Inflammatory macrophage (primary cell): Measurements from ENCODE around the gene RPP40.
A peak's percentile ranks its signal among the peaks of the same experiment; 100 is the strongest.
"Not testable (repeated sequence)": the region's sequence is repeated elsewhere in the genome, so short reads cannot be mapped to it uniquely, and the experiment has no call there.

Source experiments
- DNase-seq, 2 donors: peaks; one replicate each; pipeline ENCODE4 v3.0.0-alpha.2; 2020 to 2022

RPP40 gene

DNA sequence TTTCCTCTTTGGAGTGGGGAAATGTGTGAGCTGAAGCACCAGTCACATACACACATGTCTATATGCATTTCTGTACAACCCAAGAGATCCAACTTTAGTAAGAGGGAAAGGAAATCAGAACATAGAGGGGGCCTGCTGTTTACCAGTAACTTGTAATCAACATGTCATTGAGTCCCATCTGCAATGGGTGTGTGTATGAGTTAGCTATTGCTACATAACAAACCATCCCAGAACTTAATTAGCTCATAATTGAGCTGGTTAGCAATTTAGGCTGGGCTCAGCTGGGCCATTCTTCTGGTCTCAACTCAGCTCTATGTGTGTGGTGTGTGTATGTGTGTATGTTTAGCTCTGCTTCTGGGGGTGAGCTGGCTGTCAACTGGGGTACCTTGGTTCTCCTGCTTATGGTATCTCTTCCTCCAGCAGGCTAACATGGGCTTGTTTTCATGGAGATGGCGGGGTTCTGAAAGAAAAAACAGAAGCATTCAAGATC lies 10.3 kb upstream of the RPP40 start:
- DNase-seq: no peak

DNA sequence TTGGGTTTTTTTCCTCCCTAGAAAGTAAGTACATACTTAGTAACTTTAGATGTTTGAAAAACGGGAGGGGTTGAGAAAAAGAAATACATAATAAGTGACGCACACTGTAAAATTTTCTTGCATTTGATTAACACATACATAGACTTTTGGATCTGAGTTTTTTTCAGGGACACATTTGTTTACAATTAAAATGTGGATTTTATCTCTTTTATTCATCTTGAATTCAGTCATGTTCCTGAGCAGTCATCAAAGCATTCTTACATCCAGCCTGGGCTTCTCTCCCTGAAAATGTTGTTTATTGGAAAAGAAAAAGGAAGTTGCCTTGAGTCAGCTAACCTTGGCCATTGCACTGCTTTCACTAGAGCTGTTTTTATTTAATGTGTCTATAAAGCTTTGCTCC lies 8.7 kb upstream of the RPP40 start:
- peak in 1 of 2 donors; percentile 9 for DNase-seq

DNA sequence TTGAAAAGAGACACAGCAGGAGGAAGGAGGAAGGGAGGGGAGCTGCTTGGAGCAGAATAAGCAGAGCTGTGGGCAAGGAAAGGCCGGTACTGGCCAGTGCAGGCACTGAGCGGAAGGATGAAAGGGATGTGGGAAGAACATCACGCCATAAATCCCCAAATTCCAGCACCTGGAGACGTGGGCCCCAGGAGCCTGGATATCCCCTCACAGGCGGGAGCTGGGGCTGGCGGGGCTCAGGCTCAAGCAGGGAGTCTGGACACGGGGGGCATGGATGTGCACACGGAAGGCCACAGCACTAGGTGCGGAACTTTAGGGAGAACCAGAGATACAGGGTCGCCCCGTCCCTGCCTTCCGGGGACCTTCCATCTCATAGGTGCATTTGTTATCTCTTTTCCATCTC lies 7.5 kb upstream of the RPP40 start:
- DNase-seq: no peak

DNA sequence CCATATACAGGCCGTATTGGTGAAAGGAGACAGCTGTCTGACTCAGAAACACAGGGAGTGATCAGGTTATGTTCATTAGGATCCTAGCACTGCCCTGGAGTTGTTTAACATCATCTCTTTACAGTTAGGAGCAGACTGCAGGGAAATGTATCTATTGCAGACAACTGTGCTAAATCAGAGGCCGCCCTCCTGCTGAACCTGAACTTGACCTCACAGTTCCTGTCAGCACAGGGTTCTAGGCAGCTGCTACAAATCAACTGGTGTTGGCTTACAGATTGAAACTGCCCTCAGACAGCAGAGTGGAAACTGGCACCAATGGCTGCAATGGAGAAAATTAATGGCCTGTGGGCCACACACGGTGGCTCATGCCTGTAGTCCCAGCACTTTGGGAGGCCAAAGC lies 3.7 kb upstream of the RPP40 start:
- DNase-seq: no peak

DNA sequence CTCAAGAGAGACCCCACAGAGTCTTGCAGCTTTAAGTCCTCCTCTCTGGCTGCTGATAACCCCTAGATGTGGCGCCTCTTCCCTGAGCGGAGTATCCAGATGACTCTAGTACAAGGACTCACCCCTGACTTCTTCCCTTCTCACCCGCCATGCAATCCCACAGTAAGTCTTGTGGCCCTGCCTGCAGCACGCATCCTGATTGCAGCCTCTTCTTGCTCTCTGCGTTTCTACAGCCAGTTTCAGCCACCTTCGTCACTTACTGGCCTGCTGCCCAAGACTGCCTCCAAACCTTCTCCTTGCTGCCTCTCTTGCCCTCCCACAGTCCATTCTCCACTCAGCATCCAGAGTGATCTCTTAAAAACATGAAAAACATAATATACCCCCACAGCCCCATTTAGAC lies 2.4 kb upstream of the RPP40 start:
- DNase-seq: no peak

DNA sequence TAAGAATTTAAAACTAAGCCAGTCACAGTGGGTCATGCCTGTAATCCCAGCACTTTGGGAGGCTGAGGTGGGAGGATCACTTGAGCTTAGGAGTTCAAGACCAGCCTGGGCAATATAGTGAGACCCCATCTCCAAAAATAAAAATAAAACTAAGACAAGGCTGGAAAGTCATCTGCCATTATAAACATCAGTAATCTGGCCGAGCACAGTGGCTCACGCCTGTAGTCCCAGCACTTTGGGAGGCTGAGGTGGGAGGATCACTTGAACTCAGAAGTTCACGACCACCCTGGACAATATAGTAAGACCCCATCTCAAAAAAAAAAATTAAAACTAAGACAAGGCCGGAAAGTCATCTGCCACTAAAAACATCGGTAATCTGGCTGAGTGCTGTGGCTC lies 1.2 kb upstream of the RPP40 start:
- DNase-seq: not testable (repeated sequence)

DNA sequence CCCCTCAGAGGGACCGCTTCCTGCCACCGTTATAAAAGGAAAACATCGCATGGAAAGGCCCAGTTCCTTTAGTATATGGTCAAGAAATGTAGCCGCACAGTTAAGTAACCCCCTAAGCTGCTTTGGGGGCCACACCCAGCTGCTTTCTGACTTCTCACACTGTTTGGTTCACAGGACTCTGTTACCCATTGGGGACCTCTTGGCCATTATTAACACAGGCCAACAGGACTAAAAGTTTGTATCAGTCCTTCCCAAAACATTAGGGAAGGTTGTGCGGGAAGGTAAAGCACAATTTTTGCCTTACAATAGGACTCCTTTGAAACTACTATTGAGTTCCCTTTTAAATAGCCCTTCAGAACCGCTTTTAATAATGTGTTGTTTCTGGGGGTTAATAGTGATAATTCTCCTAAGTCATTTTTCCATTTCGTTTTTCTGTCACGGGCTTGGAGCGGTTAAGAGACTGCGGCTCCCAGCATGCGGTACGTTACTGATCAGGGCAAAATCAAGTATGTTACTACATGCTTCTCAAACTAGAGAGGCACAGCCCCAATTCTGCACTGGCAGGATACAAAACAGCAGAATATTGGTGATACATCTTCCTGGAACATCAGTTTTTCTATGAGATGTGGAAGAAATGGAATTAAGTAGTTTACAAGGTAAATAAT lies 668 bp upstream of the RPP40 start:
- DNase-seq: no peak

DNA sequence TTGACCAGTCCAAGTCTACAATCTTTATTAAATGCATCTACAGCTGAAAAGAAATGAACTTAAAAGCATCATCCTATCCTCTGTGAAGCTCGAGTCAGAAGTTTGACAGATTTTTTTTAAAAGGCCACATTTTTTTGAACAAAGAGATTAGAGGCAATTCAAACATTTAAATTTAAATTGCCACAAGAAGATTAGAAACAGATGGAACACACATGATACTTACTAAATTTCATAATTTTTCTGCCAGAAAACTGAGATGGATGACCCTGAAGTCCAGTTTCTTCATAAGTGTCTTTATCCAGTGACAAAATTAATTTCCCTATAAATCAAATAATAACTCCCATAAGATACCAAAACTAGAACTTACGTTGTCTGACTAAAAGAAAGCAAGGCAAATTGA lies 4.3 kb downstream of the RPP40 start:
- no peak for DNase-seq

DNA sequence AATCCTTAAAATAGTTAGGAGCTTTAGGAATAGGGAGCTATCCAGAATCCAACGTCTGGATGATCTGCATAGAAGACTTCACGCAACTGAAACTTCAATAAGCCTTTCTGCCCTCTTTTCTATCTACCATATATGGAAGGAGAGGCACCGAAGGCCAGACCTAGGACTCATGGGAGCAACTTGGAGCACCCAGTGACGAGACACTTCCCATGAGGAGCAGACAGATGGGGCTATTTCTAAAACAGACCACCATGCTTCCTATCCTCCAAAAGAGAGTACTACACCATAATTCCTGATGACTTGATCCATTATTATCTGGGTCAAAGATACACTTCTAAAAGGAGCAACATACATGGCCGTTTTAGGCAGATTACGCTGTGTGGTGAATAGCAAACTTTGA lies 6.0 kb downstream of the RPP40 start:
- DNase-seq: no peak

DNA sequence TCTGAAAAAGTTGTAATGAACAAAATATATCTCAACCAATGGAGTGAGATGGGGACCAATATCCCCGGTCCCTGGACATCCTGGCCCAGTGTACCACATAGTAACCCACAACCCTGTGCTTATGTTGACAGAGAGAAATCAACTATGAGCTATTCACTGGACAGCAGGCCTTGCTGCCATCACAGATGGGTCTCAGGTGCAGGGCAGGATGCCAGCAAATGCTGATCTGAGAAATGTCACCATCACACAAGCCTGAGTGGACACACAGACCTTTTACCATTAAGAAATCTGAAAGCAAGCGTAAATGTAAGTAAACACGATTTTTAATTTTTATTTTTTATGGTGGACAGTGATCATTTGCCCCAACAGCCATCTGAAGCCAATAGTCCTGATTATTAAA lies 9.1 kb downstream of the RPP40 start:
- no peak for DNase-seq

DNA sequence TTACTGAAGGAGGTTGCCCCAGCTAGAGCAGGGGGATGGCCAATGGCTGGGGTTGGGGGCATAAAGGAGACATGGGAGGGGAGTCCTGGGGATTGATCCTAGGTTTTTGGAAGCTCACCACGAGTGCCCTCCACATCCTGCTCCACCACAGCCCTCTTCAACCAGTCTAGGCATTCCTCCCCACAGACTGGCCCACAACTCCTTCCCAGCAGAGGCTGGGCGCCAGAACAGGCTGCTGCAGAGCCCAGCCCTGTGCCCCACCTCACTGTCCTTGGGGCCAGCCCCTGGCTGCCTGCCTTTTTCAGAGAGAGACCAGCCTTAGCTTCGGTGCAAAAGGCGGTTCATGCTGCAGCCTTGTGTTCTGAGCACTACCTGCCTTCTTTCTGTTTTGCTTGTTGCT lies 16.4 kb downstream of the RPP40 start:
- DNase-seq: no peak

DNA sequence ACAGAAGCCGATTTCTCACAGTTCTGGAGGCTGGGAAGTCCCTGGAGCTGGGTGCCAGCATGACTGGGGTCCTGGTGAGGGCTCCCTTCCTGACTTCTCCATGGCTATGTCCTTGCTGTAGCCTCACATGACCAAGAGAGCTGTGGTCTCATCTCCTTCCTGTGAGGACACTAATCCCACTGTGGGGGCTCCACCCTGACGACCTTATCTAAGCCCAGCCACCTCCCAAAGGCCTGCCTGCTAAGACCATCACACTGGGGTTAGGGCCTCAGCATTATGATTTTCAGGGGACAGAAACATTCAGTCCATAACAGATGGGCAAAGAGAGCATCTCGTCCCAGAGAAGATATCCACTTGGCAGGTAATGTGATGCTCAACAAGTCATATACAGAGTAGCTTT lies 16.8 kb downstream of the RPP40 start:
- DNase-seq: no peak

DNA sequence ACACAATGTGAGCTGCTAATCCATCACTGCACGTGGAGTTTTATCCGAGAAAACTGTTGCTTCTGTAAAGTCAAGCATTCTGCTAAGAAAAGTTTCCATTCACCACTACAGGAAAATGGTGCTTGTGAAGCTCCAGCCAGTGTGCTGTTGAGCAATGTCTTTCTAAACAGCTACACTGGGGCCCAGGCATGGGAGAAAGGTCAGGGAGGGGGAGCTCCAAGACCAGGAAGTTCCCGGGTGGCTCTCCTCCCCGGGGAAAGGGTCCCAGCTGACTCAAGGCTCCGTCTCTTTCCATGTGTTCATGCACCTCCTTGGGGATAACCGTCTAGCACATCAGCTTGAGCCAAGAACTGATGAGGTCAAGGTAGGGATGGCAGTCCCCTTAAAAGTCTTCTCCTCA lies 20.5 kb downstream of the RPP40 start:
- DNase-seq: no peak

DNA sequence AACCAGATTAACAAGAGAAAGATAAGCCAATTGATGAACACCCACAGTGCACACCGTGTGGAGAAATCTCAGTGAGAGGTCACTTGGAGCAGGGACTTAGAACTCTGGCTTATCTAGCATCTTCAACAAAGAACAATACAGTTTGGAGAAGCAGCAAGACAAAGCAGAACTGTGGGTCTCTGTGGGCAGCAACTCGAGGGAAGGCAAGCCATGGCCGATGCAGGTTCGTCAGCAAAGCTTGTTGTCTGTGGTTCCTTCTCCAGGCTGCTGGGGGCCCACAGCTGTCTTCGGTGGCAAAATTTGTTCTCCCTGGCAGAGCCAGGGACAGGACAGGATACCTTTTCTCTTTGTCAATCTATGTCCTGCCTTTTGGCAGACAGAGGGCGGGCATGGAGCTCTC lies 22.1 kb downstream of the RPP40 start:
- DNase-seq: peak in 1 of 2 donors; percentile 64

DNA sequence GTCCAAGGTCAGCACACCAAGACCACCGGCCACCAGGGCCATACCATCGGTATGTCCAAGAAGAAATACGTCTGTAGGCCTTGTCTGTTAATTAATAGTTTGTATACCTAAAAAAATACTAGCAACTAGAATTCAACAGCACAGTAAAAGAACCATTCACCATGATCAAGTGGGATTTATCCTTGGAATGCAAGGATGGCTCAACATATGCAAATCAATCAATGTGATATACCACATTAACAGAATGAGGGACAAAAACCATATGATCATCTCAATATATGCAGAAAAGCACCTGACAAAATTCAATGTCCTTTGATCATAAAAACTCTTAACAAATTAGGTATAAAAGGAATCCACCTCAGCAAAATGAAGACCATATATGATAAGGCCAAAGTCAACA lies 24.4 kb downstream of the RPP40 start:
- no peak for DNase-seq

DNA sequence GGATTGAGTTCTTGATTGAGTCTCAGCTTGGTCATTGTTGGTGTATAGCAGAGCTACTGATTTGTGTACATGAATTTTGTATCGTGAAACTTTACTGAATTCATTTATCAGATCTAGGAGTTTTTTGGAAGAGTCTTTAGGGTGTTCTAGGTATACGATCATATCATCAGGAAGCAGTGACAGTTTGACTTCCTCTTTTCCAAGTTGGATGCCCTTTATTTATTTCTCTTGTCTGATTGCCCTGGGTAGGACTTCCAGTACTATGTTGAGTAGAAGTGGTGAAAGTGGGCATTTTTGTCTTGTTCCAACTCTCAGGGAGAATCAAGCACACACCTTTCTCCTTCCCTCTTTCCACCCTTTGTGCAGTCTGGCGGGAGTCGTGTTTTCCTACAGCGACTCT lies 26.4 kb downstream of the RPP40 start:
- no peak for DNase-seq

DNA sequence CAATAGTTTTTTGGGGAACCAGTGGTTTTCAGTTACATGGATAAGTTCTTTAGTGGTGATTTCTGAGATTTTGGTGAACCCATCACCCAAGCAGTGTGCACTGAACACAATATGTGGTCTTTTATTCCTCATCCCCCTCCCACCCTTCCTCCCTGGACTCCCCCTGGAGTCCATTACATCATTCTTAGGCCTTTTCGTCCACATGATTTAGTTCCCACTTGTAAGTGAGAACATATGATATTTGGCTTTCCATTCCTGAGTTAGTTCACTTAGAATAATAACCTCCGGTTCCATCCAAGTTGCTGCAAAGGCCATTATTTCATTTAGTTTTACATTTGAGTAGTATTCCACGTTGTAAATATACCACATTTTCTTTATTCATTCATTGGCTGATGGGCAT lies 28.3 kb downstream of the RPP40 start:
- DNase-seq: no peak

DNA sequence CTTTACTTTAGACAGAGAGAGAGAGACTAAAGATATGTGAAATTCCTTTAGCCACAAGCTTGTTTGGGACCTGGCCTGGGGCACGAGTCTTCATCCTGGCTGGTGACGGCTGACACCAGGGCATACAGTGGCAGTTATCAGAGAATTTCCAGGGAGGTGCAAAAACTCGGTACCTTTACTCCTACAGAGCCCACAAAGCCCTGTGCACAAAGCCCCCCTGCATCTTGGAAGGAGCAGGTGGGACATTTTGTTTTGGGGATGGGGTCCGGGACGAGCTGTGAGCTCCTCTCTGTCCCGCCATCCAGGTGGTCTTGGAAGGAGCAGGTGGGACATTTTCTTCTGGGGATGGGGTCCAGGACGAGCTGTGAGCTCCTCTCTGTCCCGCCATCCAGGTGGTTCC lies 28.9 kb downstream of the RPP40 start:
- no peak for DNase-seq

DNA sequence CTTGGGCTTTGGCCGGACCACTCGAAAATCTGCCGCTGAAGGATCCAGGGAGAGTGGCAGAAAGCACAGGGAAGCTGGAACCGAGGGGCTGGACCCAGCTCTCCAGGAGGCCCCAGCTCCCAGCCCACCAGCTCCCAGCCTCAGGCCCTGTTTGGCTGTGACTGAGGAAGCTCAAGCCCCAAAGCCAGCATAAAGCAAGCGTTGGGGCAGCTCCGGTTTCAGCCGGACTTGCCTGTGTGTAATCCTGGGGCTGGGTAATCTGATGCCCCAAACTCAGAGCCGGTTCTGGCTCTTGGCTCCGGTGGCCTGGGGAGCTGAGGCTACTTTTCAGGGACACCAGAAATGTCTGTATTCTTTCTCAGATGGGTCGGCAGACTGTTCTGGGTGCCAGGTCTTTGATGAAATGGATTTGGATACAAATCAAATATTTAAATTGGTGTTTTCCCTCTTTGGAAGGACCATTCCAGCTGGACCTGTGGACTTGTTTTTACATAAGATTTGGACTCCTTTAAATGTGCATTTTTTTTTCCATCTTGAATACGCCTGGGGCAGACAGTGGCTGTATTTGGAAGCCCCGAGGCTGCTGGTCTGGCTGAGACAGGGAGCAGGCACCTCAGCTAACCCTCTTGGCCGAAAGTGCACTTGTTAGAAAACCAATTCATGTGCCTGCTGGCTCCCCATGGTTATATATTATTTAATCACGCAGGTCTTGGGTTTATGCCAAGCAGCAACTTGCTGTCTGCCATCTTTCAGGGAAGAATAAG lies 29.7 kb downstream of the RPP40 start:
- DNase-seq: no peak

DNA sequence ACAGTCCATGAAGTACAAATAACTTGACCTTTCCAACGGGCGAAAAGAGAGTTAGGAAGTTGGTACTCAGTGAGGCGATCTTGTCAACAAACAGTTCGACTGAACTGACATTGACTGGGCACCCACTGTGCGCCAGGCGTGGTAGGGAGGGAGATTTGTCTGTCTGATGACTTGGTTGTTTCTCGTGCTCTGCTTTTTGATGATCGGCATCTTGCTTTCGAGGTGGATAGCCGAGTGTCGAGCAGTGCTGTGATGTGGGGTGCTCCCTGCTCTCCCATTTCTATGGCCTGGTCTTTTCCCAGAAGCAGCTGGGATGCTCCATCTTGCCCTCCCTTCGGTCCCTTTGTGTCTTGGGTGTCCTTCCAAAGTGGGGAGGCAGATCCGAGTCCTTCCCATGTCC lies 30.4 kb downstream of the RPP40 start:
- DNase-seq: no peak

DNA sequence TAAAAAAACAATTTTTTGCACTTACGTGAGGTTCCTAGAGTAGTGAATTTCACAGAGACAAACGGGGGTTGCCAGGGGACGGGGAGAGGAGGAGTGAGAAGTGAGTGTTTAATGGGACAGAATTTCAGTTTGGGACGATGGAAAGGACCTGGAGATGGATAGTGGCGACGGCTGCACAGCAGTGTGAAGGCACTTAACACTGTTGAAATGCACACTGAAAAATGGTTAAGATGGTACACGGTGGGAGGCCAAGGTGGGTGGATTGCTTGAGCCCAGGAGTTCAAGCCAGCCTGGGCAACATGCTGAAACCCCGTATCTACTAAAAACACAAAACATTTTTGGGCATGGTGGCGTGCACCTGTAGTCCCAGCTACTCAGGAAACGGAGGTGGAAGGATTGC lies 31.4 kb downstream of the RPP40 start:
- no peak for DNase-seq

DNA sequence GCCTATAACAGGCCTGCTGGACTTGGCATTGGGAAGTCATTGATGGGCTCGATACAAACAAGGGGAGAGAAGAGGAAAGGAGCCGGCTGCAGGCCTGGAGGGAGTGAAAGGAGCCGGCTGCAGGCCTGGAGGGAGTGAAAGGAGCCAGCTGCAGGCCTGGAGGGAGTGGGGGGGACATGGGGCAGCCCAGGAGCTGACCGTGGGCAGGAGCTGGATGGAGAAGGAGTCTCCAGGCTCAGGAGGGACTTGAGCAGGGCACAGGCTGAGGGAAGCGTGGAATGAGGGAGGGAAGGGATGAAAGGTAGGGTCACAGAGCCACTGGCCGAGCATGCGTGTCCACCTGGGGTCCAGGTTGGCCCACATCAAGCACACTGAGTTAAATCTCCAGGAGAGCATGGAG lies 32.0 kb downstream of the RPP40 start:
- no peak for DNase-seq

DNA sequence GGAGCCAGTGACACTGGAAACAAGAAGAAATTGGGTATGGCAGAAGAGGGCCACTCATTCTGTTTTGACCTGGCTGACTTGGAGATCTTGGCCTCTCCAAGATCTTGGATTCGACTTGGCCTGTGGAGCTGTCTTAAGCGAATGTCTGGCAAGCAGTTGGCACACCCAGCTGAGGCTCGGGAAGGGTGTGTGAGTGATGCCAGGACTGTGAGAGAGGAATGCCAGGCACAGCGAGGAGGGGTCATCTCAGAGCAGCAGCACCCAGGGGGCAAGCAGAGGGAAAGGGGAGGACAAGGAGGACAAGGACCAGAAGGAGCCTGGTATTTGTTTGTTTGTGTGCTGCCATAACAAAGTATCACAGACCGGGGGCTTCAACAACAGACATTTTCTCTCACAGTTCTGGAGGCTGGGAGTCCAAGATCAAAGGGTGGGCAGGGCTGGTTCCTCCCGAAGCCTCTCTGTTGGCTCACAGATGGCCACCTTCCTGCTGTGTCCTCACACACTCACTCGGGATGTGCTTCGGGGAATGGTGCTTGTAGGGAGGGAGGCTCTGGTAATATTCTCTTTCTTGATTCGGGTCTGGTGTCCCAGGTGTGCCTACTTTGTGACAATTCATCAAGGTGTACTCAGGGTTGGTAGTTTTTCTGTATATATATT lies 33.0 kb downstream of the RPP40 start:
- no peak for DNase-seq
